ENCODE data around the gene SCP2.
A peak's percentile ranks its signal among the peaks of the same experiment; 100 is the strongest.
"Not testable (repeated sequence)": the region's sequence is repeated elsewhere in the genome, so short reads cannot be mapped to it uniquely, and the experiment has no call there.

SCP2 gene

GRCh38 chr1:52996653-52997052, 69.6 kb downstream of the SCP2 start:
- H3K4me3 ChIP-seq (ENCODE audit: low read length): no peak overlapping the region
- TF ChIP-seq CTCF (conservative IDR thresholded peaks at IDR 0.05; ENCODE audit: low read depth, low read length): no peak
- DNase-seq (ENCODE audit: low read depth): no peak

- TF ChIP-seq CTCF (conservative IDR thresholded peaks at IDR 0.05; ENCODE audit: low read depth, low read length): no peak
- H3K4me3 ChIP-seq (ENCODE audit: low read length): no peak overlapping the region
- no peak for DNase-seq (ENCODE audit: low read depth)
Measured at GRCh38 chr1:53001128-53001527, 74.1 kb downstream of the SCP2 start.

GRCh38 chr1:53006612-53007011, 79.5 kb downstream of the SCP2 start:
- not testable (repeated sequence) for H3K4me3 ChIP-seq (ENCODE audit: low read length); DNase-seq (ENCODE audit: low read depth)

- not testable (repeated sequence) for DNase-seq (ENCODE audit: low read depth); H3K4me3 ChIP-seq (ENCODE audit: low read length)
Measured at GRCh38 chr1:53010247-53010646, 83.2 kb downstream of the SCP2 start.

GRCh38 chr1:53011175-53011574, 84.1 kb downstream of the SCP2 start:
- no peak for TF ChIP-seq CTCF (conservative IDR thresholded peaks at IDR 0.05; ENCODE audit: low read depth, low read length)
- DNase-seq (ENCODE audit: low read depth): no peak
- H3K4me3 ChIP-seq (ENCODE audit: low read length): no peak overlapping the region

- H3K4me3 ChIP-seq (ENCODE audit: low read length): peak overlapping the region; percentile 71
- TF ChIP-seq CTCF (conservative IDR thresholded peaks at IDR 0.05; ENCODE audit: low read depth, low read length): no peak
- peak; percentile 73 for DNase-seq (ENCODE audit: low read depth)
Measured at GRCh38 chr1:53014791-53015507, 87.9 kb downstream of the SCP2 start.

- no peak for TF ChIP-seq CTCF (conservative IDR thresholded peaks at IDR 0.05; ENCODE audit: low read depth, low read length)
- H3K4me3 ChIP-seq (ENCODE audit: low read length): peak overlapping the region; percentile 71
- DNase-seq (ENCODE audit: low read depth): no peak
Measured at GRCh38 chr1:53015508-53015860, 88.4 kb downstream of the SCP2 start.

GRCh38 chr1:53016705-53017104, 89.6 kb downstream of the SCP2 start:
- no peak for TF ChIP-seq CTCF (conservative IDR thresholded peaks at IDR 0.05; ENCODE audit: low read depth, low read length)
- DNase-seq (ENCODE audit: low read depth): no peak
- H3K4me3 ChIP-seq (ENCODE audit: low read length): no peak overlapping the region

Measured in retinal pigment epithelial cell (primary cell).